GM12875 (cell line): ENCODE measurements around the gene PLBD2.

Experiments
- H3K4me3 ChIP-seq: one replicate; pipeline ENCODE4 v1.5.1; 2011; ENCODE audit warnings: low read depth, low read length, control low read depth
- TF ChIP-seq, protein P1 (sequence below): IDR thresholded peaks from 2 replicates; pipeline ENCODE4 v1.5.1; 2011; ENCODE audit warnings: low read depth, mild to moderate bottlenecking, control low read depth, inconsistent platforms, low read length, moderate library complexity, borderline replicate concordance; ENCODE audit not compliant: insufficient read depth

PLBD2 gene

DNA sequence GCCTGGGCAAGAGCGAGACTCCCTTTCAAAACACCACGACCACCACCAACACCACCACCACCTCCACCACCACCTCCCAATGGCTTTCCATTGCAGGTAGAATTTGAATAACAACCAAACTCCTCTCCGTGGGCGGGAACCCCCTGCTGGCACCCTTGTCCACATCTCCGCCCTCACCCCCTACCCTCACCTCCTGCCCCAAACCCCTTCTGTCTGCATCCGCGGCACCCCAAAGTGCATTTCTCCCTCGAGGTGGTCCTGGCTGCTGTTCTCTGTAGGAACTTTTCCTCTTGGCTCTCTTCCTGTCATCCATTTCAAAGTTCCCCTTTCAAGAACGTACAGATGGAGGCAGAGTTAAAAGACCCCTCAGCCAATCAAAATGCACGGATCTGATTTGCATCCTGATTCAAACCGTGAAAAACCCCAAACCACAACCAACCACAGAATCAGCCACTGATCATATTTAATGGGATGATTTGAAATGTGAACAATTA lies 67.6 kb downstream of the PLBD2 start:
- H3K4me3 ChIP-seq = no peak overlapping the region
- TF ChIP-seq, protein P1, sequence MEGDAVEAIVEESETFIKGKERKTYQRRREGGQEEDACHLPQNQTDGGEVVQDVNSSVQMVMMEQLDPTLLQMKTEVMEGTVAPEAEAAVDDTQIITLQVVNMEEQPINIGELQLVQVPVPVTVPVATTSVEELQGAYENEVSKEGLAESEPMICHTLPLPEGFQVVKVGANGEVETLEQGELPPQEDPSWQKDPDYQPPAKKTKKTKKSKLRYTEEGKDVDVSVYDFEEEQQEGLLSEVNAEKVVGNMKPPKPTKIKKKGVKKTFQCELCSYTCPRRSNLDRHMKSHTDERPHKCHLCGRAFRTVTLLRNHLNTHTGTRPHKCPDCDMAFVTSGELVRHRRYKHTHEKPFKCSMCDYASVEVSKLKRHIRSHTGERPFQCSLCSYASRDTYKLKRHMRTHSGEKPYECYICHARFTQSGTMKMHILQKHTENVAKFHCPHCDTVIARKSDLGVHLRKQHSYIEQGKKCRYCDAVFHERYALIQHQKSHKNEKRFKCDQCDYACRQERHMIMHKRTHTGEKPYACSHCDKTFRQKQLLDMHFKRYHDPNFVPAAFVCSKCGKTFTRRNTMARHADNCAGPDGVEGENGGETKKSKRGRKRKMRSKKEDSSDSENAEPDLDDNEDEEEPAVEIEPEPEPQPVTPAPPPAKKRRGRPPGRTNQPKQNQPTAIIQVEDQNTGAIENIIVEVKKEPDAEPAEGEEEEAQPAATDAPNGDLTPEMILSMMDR = no peak

DNA sequence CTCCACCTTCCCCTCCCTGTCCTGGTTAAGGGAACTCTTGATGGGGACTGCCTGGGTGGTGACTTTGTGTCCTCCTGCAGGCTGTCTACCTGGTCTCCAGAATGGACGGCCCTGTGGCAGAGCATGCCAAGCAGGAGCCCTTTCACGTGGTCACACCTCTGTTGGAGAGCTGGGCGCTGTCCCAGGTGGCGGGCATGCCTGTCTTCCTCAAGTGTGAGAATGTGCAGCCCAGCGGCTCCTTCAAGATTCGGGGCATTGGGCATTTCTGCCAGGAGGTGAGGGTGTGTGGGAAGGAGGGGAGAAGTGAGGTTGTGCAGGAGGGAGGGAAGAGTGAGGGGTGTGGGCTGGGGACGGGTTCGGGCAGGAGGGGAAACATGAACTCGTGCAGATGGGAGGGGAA lies 69.5 kb downstream of the PLBD2 start:
- TF ChIP-seq, protein P1 = no peak
- no peak overlapping the region for H3K4me3 ChIP-seq

DNA sequence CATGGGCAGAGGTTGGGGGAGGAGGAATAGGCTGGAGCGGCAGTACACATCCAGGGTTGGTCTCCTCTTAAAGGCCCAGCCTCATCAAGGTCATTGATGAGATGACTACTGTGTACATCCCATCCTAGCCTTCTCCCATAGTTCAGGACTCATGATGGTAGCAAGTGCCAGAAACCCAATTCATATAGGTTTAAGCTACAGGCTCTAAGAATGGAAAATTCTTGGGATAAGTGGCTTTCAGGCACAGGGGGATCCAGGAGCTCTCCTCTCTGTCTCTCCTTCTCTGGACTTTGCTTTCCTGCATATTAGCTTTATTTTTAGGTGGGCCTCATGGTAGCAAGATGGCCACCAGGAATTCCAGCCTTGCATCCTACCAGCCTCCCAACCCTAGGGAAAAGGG lies 70.1 kb downstream of the PLBD2 start:
- no peak overlapping the region for H3K4me3 ChIP-seq
- TF ChIP-seq, protein P1 = no peak

DNA sequence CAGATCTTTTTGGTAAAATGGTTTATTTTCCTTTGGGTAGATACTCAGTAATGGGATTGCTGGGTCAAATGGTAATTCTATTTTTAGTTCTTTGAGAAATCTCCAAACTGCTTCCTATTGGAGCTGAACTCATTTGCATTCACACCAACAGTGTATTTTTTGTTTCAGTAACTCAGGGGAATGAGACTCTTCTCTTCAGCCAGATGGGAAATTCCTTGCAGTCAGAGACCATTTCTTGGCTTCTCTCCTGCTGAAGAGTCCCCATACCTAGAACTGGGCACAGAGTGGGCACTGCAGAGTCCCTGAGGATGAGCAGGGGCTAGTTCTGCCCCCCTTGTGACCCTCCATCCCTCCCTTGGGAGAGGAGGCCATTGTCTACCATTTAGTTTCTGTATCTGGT lies 74.6 kb downstream of the PLBD2 start:
- no peak overlapping the region for H3K4me3 ChIP-seq
- TF ChIP-seq, protein P1 = no peak

DNA sequence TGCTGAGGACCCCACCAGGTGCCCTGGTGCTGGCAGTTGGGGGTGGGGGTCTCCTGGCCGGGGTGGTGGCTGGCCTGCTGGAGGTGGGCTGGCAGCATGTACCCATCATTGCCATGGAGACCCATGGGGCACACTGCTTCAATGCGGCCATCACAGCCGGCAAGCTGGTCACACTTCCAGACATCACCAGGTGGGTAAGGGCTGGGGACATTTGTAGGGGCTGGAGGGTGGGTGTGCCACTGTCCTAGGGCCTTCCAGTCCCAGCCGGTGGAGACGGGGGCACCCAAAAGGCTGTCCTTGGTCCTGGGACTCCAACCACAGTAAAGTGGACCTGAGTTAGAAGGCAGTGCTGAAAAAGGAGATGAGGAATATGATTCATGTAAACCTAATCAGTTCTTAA lies 77.0 kb downstream of the PLBD2 start:
- TF ChIP-seq, protein P1 = no peak
- H3K4me3 ChIP-seq = no peak overlapping the region

DNA sequence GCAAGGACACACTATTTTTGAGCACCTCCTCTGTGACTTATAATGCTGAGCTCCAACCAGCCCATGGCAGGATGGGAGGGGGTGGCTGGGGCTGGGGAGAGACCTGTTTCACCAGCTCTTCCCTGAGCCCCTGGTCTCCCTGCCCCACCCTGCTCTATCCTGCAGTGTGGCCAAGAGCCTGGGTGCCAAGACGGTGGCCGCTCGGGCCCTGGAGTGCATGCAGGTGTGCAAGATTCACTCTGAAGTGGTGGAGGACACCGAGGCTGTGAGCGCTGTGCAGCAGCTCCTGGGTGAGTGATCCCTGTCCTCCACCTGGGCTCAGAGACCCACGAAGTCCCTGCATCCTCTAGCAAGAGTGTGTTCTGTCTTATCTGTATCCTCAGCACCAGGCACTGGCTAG lies 78.2 kb downstream of the PLBD2 start:
- TF ChIP-seq, protein P1 = no peak
- H3K4me3 ChIP-seq = no peak overlapping the region

DNA sequence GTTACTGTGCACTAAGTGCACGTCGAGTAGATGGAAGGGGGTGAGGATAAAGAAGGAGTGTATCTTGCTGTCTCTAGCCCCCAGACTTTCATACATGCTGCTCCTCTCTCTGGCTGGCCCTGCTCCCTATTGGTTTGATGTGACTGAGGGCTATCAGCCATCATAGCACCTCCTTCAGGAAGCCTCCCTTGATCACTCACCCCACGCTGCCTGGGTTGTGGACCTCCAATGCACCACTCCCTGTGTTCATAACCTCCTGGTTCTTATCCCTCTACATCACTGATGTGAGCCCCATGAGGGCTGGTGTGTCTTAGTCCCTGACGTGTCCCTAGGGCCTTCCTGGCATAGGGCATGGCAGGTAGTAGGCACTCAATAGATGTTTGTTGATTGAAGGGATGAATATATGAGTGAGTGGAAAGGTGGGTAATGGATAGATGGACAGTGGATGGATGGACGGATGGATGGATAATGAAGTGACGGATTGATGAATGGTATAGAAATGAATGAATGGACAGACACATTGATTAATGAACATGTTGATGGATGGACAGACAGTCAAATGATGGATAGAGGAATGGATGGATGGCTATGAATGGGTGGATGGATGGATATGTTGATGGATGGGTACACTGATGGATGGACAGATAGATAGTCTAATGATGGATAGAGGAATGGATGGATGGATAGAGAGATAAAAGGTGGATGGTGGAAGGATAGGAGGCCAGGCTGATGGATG lies 78.8 kb downstream of the PLBD2 start:
- TF ChIP-seq, protein P1 = no peak
- no peak overlapping the region for H3K4me3 ChIP-seq
